Stimulated activated CD4-positive, alpha-beta T cell treated with anti-CD3 and anti-CD28 coated beads, Interleukin-2, amount 100 ng/mL, for 24 hours (primary cell): ENCODE data around the gene TMEM53.

Experiments used
- DNase-seq, 2 donors: peaks; one replicate each; pipeline ENCODE4 v3.0.0-alpha.2; 2020

TMEM53 gene

DNA sequence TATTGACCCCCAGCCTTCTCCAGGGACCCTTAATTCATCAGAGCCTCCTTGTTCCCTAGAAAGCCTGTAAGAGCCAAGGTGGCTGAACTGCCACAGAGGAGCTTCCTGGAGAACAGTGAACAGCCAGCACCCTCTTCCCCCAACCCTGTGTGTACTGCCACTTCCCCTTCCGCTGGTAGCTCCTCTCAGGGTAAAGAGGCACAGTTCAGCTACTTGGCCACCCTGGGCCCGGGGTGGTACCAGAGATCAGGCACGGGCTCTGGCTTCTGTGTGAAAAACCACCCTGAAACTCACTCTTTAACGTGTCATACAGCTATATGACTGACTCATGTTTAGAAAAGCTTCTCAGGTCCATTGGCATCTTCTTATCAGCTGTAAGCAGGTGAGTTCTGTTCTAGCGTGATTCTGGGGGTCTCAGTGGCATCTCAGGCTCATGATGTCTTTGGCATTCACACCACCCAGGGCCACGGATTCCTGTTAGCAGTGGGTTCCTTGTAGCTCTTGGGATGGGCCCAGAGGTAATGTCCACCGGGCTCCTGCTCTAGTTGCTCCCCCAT, 22.6 kb upstream of the TMEM53 start:
- DNase-seq = peak; percentile 27 to 31

DNA sequence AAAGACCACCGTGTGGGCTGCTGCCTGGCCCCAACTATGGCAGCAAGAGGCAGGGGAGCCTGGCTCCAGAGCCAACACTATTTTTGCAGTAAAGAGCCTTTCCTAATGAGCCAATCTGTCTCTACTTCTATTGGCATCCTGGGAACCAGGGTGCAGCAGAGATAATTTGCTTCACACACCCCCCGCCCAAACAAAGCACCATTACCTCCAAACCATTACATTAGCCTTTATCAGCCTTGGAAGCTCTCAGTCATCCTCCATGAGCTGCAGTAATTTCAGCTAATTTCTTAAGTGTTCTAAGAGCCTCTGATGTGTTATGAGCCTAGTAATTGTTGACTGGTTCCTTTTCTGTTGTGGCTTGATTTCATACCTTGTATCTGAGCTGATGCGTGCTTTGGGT, 21.8 kb upstream of the TMEM53 start:
- no peak for DNase-seq

DNA sequence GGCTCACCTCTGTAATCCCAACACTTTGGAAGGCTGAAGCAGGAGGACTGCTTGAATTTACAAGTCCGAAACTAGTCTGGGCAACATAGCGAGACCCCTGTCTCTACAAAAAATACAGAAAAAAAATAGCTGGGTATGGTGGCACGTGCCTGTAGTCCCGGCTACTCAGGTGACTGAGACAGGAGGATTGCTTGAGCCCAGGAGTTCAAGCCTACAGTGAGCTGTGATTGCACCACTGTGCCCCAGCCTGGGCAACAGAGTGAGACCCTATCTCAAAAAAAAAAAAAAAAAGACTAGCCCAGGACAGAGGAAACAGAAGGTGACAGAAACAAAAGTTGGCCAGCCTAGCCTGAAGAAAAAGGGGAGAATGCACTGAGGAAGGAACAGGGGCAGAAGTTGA, 21.4 kb upstream of the TMEM53 start:
- DNase-seq = no peak

DNA sequence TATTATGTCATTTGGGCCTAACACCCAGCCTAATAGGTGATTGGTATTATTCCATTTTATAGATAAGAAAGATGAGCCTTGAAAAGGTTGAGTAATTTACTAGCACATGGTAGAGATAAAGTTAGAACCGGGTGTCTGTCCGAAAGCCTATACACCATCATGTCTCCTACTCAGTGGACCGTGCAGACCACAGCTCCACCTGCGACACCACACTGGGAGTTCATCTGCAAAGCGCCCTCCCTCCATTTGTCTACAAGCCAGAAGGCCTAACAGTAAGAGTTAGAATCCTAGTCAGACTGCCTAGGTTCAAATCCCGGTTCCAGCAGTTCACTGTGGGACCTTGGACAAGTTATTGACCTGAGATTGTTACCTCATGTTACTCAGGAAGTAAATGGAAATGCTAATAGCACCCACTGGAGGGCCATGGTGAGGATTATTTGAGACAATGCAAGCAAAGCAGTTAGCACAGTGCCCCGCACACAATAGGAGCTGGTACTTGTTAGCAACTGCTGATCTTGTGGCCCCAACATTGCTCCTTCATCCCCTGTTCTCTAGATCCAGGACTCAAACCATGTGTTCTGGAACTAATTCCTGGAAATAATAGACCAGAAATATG, 20.7 kb upstream of the TMEM53 start:
- no peak for DNase-seq

DNA sequence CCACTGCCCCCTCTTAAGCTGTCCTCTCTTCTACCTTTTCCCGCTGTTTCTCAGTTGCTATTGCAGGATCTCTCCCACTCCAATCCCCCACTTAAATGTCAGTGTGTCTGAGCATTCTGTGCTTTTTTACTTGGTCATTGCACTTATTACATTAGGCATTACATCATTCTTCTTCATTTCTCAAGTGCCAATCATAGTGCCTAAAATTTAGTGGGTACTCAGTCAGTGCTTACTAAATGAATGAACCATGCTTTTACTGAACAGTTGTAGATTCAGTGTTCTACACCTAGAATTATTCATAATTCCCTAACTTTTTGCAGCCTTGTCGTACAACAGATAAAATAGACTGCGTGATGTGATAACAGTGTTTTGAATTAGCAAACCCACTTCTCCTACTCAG, 19.6 kb upstream of the TMEM53 start:
- DNase-seq = no peak

DNA sequence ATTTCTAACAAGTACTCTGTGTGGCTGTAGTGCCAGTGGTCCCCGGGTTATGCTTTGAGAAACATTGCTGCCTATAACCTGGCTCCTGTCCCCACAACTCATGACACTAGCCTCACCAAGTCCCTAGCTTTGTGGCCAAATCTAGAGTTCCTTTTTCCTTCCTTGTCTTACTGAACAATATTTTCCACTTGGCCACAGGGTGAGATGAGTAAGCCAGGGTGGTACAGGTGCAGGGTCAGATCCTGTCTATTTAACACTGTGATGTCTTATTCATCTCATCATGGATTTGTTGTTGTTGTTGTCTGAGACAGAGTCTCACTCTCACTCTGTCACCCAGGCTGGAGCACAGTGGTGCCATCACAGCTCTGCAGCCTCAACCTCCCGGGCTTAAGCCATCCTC, 18.9 kb upstream of the TMEM53 start:
- no peak for DNase-seq

DNA sequence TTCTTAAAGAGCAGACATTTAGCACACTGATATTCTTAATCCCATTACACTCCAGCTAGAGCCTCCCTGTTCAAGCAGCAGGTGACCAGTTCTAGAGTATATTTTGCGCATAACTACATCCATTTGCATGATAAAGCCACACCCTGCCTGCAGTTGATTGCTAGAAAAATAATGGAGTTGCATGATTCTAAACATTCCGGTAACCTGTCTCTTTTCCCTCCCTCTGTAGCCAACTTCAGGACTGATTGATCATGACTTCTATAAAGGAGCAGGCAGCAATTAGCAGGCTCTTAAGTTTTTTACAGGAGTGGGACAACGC, 15.1 kb upstream of the TMEM53 start:
- no peak for DNase-seq

DNA sequence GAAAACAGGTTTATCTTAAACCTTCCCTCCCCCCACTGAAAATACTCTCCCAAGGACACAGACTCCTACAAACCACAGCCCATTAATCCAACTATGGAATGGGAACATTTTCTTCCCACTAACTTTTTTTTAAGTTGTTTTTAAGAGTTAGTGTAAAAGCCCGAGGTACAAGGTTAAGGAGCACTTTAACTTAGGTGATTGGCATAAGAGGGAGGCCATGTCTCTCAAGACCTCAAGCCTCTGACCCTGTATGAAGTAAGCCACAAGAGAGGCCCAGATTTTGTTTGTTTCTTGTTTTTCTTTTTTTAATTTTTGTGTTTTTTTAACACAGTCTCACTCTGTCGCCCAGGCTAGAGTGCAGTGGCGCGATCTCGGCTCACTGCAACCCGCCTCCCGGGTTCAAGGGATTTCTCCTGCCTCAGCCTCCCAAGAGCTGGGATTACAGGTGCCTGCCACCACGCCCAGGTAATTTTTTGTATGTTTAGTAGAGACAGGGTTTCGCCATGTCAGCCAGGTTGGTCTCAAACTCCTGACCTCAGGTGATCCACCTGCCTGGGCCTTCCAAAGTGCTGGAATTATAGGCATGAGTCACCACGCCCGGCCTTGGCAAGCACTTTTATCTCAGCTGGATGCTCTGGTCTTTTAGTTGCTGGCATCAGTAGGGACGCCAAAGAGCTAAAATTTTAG, 14.6 kb upstream of the TMEM53 start:
- DNase-seq = no peak

DNA sequence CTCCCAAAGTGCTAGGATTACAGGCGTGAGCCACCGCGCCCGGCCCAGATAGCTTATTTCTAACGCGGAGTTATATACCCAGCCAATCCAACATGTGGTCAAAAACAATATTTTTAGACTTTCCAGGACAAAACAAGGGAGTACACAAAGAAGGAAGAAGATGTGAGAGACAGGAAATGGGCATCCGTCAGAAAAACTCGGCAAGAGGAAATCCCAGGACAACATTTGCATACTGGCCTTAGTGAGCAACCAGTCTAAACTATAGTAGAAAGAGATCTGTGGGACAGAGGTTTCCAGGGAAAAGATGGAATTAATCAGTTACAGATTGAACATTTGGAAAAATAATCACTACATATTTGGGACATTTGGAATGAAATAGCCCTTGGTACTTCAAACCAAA, 11.6 kb upstream of the TMEM53 start:
- no peak for DNase-seq

DNA sequence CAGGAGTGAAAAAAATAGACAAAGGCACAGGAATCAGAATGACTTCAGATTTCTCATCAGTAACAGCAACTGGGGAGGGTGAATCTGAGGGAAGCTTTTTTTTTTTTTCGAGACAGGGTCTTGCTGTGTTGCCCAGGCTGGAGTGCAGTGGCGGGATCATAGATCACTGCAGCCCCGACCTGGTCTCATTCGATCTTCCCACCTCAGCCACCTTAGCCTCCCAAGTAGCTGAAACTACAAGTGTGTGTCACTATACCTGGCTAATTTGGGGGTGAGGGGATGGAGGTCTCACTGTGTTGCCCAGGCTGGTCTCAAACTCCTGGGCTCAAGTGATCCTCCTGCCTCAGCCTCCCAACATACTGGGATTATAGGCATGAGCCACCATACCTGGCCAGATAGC, 10.9 kb upstream of the TMEM53 start:
- no peak for DNase-seq

DNA sequence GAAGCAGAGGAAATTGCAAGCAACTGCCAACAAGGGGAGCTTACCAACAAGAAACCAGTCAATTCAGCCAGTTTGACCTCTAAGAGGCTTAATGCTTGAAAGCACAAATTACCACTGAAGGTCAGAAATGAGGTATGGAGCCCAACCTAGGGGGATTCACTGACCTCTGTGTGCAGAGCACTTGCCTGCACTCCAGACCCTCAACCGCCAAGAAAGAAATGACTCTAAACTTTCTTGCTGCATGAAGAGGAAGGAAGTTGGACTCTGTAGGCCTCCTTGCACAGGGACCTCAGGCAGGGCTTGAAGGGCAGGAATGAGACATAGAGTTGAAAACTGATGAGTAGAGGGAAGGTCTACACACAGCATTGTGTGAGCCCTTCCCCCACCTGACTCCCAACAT, 10.2 kb upstream of the TMEM53 start:
- DNase-seq = no peak

DNA sequence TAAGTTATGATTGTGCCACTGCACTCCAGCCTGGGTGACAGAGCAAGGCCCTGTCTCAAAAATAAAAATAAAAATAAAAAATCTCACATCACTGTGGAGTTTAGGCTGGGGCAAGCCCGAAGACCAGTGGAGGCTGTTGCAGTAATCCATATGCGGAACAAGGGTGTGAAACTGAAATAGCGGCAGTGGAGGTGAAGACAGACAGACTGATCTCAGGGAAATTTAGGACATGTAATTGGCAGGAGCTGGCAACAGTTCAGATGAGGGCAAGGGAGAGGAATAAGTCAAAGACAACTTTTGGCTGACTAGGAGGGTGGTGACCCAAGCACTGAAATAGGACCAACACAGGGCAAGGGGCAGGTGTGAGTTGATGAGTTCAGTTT, 8.6 kb upstream of the TMEM53 start:
- no peak for DNase-seq

DNA sequence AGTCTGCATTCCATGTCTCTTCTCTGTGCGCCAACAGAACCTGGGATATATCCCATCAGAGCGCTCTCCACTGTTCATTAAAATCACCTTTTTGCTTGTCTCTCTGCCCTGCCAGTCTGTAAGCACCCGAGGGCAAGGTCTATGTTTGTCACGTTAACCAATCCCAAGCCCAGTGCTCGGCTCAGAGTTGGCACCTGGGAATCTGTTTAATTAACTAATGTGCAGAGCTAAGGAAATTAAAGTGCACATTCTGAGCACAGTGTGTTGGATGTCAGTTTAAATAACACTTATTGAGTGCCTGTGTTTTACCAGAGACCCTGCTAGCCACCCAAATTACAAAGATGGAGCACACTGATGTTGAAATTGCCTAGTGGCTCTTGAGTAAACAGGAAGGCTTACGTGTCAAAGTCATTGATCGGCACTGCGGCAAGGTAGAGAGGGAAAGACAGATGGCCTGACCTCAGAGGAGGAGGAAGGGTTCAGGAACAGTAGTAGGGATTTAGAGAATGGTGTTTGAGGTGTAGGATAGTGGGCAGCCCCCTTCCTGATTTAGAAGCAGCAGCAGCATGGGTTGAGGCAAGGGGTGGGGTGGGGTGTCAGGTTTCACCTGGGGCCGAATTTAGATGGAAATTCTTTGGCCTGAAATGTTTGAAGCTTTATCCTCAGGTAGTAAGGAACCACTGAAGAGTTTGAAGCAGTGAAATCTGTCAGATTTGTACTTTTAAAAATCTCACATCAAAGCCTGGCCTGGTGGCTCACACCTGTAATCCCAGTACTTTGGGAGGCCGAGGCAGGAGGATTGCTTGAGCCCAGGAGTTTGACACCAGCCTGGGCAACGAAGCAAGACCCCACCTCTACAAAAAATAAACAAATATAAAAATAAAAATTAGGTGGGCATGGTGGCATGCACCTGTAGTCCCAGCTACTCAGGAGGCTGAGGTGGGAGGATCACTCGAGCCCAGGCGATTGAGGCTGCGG, 7.9 kb upstream of the TMEM53 start:
- no peak for DNase-seq

DNA sequence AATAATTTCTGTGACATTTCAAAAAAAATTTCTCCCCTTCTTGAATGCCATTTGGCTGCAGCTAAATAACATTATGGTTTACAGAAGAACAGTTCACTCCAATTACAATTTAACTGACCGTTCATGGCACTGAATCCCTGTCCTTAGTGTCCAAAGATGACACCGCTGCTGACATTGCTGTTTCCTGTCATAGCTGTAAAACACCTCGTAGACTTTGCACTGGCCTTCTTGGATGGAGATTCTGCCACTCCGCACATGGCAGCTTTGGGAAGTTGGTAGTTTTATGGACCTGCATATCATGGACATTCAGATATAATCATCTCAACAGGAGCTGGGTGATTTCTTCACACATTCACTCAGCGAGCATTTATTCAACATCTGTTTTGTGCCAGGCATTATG, 5.2 kb upstream of the TMEM53 start:
- no peak for DNase-seq

DNA sequence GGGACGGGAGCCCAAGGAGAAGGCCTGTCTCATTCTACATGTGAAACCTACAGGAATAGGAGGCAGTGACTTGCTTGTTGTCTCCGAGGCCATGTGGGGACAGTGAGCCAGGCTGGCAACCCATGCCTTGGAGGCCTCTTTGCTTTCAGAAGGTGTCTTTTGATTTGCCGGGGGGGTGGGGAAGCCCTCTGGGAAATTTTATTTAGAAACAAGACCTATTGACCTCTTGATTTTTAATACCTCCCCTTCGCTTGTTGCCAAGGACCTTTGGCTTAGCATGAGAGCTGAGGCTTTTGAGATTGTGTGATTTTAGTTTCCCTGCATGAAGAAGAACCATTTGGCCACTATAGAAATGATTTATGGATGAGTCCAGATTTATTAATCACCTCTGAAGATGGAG, 4.3 kb upstream of the TMEM53 start:
- no peak for DNase-seq

DNA sequence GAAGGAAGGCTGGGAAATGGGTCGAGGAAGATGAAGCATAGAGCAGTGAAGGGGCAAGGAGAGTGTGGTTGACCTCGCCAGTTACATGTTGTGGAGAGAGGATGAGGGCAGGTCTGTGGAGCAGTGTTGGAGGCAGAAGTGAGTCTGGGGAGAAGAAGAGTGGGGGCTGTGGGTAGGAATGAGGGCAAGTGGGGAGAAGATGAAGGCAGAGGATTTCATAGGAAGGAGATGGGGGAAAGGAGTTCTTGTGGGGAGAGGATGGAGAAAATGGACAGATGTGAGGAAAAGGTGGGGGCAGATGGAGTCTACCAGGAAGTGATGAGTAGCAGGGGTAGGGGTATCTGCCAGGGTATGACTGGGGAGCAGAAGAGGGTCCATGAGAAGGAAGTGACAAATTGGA, 3.8 kb upstream of the TMEM53 start:
- no peak for DNase-seq

DNA sequence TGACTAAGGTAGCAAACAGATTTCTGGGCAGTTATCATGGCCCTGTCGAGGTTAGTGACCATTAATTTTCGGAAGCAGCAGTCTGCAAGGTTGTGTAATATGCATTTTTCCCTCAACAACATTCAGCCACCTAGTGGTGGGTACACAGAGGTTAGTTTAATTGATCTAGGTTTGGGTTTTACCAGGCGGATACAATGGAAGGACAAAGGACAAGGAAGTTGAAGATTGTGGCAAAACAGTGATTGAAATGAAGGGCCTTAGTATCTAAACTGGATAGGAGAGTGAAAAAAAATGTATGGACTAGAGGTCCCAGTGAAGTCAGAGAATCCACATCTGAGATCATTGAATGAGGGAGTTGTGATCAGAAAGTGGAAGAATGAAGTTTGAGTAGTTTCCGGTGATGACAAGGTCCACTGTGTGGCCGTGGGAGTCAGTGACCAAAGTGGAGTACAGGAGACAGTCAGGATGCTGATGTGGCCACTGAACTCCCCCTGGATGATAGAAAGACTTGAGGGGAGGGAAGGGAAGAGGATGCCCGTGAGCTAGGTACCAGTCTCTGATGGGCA, 3.0 kb upstream of the TMEM53 start:
- no peak for DNase-seq

DNA sequence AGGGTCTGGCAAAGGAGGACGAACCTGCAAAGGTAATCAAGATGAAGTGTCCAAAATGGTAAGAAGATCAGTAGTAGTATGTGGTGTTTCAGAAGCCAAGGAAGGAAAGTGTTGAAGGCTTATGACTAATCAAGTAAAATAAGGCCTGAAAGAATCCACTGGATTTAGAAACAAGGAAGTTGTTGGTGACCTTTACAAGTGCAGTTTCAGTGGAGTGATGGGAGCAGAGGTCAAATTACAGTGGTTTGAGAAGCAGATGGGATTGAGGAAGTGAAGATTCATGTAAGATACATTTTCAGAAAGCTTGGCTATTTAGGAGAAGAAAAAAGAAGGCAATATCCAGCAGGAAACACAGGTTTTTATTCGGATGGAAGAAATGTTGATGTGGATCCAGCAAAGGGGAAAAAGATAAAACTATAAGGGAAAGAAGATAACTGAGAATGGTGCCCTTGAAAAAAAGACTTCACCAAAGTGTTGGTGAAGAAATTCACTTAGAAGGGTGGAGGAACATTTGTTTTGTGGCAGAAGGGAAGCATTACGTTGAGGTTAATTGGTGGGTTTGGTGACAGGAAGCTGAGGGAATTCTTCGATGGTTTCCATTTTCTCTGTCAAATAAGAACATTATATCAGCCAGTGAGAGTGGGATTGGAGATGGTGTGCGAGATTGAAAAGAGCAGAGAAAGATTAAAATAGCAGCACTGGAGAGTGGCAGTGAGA, 2.4 kb upstream of the TMEM53 start:
- no peak for DNase-seq

DNA sequence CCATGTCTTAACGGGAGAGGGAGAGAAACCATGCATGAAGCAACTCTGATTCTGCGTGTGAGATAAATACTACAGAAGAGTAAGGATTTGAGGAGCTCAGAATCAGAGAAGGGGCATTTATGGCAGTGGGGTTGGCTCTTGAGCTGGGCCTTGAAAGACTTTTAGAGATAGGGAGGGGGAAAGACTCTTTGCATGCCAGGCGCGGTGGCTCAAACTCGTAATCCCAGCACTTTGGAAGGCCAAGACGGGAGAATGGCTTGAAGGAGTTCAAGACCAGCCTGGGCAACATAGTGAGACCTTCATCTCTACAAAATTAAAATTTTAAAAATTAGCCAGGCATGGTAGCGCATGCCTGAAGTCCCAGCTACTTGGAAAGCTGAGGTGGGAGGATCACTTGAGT, 905 bp upstream of the TMEM53 start:
- no peak for DNase-seq

DNA sequence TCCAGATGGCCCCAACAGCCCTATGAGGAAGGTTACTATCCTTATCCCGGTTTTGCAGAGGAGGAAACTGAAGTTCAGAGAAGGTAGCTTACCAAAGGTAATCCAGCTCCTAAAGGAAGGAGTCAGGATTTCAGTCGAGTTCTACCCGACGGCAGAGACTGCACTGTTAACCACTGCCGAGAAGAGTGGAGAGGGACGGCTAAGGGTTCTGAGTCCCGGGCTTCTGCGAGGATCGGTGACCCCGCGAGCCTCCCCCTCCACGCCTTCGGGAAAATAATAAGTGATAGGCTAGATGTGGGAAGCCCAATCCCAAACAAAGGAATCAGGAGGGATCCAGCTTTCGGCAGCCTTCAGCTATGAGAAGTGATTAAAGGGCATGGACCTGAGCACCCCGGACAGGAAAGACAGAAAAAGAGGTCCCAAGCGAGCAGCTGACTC, 587 bp downstream of the TMEM53 start:
- DNase-seq = no peak

DNA sequence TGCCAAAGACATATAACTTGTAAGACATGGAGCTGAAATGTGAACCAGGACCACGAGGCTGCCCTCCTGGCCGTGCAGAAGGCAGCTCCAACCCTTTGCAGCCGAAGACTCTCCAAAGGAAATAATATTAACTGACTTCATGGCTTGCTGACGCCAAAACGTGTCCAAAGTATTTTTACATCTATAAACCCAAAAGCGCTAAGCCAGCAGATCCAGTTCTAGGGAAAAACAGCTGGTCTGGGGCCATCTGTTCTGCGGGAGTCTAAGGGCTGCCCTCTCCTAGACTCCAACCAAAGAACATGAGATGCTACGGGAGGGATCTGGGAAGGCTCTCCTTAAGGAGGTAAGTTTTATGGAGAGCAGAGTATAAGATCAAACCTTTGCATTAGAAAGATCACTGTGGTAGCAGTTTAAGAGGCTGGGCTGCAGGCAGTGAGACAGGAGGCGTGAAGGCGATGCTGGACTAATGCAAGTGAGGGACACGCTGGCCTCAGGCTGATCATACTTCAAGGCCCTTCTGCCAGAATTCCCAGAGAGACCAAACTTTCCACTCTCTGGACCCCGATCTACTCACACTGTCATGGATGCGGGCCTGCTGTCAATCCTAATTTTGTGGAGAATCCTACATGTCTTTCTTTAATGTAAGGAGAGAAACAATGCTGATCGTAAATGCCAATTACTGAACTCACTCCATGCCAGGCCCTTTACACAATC, 1.2 kb downstream of the TMEM53 start:
- DNase-seq = no peak
